T-helper 17 cell (primary cell): ENCODE data around the gene PGF. TPM values are rescaled to one million over a fixed set of nuclear protein-coding genes. Genes with fewer than 3 reads are reported as not detected.
A peak's percentile ranks its signal among the peaks of the same experiment; 100 is the strongest.

Experiments used
- ATAC-seq: fragments of 150-1000 bp; cut with Tn5 transposase; 2 replicates; pipeline ENCODE4 v1.10.0; 2021; ENCODE audit warnings: mild to moderate bottlenecking, moderate library complexity
- DNase-seq, 3 donors: peaks; one replicate each; pipeline versions ENCODE4 v3.0.0 to v3.0.0-alpha.2; 2020 to 2021
- H3K9me3 ChIP-seq: one replicate; pipeline ENCODE4 v1.7.0; 2013; ENCODE audit warnings: low read length, mild to moderate bottlenecking; ENCODE audit not compliant: control insufficient read depth, poor library complexity, severe bottlenecking
- H3K27ac Mint-ChIP-seq: one replicate; pipeline ENCODE4 v1.8.0; 2022; ENCODE audit warnings: mild to moderate bottlenecking, moderate library complexity, mixed read lengths
- H3K27me3 Mint-ChIP-seq: one replicate; pipeline ENCODE4 v1.8.0; 2022; ENCODE audit warnings: mixed read lengths
- H3K36me3 Mint-ChIP-seq: one replicate; pipeline ENCODE4 v1.8.0; 2022; ENCODE audit warnings: low read depth, mixed read lengths
- H3K4me1 Mint-ChIP-seq: one replicate; pipeline ENCODE4 v1.8.0; 2022; ENCODE audit warnings: mild to moderate bottlenecking, mixed read lengths
- H3K4me3 Mint-ChIP-seq: one replicate; pipeline ENCODE4 v1.8.0; 2022; ENCODE audit warnings: mild to moderate bottlenecking, moderate library complexity, mixed read lengths
- total RNA-seq, 4 donors: library from RNA in 2 of 4; stranded (reverse) in 2 of 4; gene quantifications; one replicate each; pipeline ENCODE4 v1.2.3 and lab custom pipeline; 2022 to 2026

Gene PGF
- total RNA-seq, 2 donors from 2014 or later = not detected

DNA sequence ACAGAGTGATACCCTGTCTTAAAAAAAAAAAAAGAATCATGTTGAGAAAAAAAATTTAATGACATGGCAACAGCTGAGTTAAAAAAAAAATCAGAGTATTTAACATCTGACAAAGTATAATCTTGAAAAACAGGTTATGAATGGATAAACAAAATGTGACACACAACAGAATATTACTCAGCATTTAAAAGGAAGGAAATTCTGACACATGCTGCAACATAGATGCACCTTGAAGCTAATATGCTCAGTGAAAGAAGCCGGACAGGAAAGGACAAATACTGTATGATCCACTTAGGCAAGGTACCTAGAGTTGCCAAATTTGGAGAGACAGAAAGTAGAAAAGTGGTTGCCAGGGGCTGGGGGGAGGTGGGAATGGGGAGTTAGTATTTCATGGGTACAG, 27.9 kb upstream of the PGF start:
- peaks cover 2% of the 10 kb centered on the region for H3K4me1 Mint-ChIP-seq
- H3K36me3 Mint-ChIP-seq = no peaks in the 10 kb centered on the region
- H3K4me3 Mint-ChIP-seq = no peak overlapping the region
- ATAC-seq (no peak), DNase-seq (no peak)
- no peaks in the 10 kb centered on the region for H3K9me3 ChIP-seq
- H3K27ac Mint-ChIP-seq = no peak overlapping the region
- peaks cover 11% of the 10 kb centered on the region for H3K27me3 Mint-ChIP-seq

DNA sequence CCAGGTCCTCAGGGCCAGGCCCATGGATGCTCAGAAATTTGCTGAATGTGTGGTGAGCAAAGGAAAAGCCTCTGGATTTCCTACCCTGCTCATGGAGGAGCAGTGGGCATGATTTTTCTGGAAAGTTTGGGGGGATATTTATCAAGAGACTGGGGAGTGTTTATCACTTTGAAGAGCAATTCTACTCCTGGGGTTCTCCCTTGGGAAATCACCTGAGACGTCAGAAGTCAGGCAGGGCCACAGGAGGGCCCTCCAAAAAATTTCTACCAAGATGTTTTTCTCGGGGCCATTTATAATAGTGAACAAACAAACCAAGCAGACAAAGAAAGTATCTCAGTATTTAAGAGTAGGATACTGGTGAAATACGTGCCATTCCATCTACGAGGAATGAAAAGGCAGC, 27.3 kb upstream of the PGF start:
- no peaks in the 10 kb centered on the region for H3K36me3 Mint-ChIP-seq
- ATAC-seq (peak; percentile 49), DNase-seq (no peak)
- peaks cover 11% of the 10 kb centered on the region for H3K27me3 Mint-ChIP-seq
- no peak overlapping the region for H3K4me3 Mint-ChIP-seq
- H3K4me1 Mint-ChIP-seq = peaks cover 2% of the 10 kb centered on the region
- H3K27ac Mint-ChIP-seq = peak overlapping the region; percentile 39
- H3K9me3 ChIP-seq = no peaks in the 10 kb centered on the region

DNA sequence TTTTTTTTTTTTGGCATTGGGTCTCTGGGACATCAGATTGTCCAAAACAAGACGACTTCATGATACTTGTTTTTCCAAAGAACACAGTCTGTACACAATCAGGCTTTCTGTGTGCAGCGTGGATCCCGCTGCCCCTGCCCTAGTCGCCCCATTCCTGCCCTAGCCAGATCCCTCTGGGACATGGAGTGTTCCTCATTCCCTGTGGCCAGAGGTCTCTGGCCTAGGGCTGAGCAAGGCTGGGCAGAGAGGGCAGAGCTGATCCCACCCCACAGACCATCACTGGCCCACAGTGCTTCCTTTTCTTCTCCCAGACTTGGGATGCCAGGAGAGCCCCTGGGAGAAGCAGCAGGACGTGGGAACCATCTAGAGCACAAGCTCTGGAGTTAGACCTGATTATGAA, 26.4 kb upstream of the PGF start:
- H3K4me1 Mint-ChIP-seq = peaks cover 2% of the 10 kb centered on the region
- H3K27ac Mint-ChIP-seq = no peak overlapping the region
- H3K36me3 Mint-ChIP-seq = no peaks in the 10 kb centered on the region

DNA sequence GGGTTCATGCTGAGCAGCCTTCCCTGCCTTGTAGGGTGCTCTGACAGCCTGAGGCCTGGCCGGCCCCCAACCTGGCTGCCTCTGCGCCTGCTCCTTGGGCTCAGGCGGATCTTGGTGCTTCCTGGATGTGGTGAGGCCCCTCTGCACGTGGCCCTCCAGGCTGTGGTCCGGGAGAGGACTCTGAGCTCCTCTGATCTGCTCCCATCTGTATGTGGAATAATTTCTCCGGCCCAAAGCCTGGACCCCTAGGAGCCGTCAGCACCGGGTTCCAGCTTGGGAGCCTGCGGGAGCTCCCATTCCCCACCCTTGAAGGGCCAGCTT, 26.0 kb upstream of the PGF start:
- DNase-seq (no peak), ATAC-seq (no peak)
- no peaks in the 10 kb centered on the region for H3K9me3 ChIP-seq
- Mint-ChIP-seq H3K27ac (no peak overlapping the region), H3K27me3 (peaks cover 11% of the 10 kb centered on the region), H3K36me3 (no peaks in the 10 kb centered on the region), H3K4me3 (no peak overlapping the region), H3K4me1 (peaks cover 2% of the 10 kb centered on the region)

More for the DNA sequence above, 26.4 kb upstream of the PGF start:
- no peaks in the 10 kb centered on the region for H3K9me3 ChIP-seq
- DNase-seq (no peak), ATAC-seq (no peak)
- no peak overlapping the region for H3K4me3 Mint-ChIP-seq
- H3K27me3 Mint-ChIP-seq = peaks cover 11% of the 10 kb centered on the region

DNA sequence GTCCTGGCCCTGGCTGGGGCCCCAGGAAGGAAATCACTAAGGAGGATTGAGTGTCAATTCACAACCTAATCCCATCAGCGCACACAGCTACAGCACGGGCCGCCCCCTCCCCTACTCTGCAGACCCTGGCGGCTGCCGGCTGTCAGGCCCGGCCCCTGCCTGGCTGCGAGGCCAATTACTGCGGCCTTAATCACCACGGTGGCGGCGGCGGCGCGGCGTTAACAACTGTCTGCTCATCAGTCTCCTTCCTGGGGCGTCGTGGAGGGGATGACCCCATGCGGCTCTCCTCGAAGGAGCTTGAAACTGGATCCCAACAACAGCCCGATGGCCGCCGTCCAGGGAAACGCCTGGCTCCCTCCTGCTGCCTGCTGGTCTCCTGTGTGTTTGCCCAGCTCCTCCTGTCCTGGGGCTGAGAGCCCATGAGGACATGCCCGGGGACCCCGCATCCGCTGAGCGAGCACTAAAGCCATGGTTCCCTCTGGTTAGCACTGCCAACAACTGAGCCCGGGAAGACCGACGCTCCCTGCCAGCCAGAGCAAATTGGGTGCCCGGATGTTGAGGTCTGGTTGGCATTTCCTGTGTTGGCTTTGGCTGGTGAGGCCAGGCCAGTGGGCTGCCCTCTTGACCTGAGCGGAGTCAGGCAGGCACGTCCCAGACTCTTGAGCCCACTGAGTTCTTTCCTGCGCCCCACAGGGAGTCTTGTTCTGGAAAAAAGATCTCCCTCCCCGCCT, 25.5 kb upstream of the PGF start:
- H3K4me1 Mint-ChIP-seq = peaks cover 2% of the 10 kb centered on the region
- H3K9me3 ChIP-seq = no peaks in the 10 kb centered on the region
- ATAC-seq (no peak), DNase-seq (no peak)
- peaks cover 11% of the 10 kb centered on the region for H3K27me3 Mint-ChIP-seq
- no peak overlapping the region for H3K4me3 Mint-ChIP-seq
- H3K36me3 Mint-ChIP-seq = no peaks in the 10 kb centered on the region
- no peak overlapping the region for H3K27ac Mint-ChIP-seq

DNA sequence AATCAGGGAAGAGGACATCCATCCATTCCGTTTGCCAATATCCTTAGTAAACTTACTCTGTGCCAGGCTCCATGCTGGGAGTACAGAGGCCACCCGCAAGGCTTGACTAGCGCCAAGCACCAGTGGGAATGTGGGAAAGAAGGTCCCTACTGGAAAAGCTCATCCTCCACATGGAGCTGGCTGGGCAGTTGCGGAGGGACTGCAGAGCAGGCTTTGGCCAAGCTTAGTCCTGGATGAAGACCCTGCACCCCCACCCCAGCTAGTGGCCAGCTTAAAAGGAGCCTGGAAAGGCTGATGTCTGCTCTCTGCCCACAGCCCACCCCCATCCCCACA, 25.0 kb upstream of the PGF start:
- no peaks in the 10 kb centered on the region for H3K36me3 Mint-ChIP-seq
- H3K9me3 ChIP-seq = no peaks in the 10 kb centered on the region
- H3K4me1 Mint-ChIP-seq = peaks cover 2% of the 10 kb centered on the region
- no peak overlapping the region for H3K4me3 Mint-ChIP-seq
- peaks cover 11% of the 10 kb centered on the region for H3K27me3 Mint-ChIP-seq
- DNase-seq (no peak), ATAC-seq (no peak)
- no peak overlapping the region for H3K27ac Mint-ChIP-seq

DNA sequence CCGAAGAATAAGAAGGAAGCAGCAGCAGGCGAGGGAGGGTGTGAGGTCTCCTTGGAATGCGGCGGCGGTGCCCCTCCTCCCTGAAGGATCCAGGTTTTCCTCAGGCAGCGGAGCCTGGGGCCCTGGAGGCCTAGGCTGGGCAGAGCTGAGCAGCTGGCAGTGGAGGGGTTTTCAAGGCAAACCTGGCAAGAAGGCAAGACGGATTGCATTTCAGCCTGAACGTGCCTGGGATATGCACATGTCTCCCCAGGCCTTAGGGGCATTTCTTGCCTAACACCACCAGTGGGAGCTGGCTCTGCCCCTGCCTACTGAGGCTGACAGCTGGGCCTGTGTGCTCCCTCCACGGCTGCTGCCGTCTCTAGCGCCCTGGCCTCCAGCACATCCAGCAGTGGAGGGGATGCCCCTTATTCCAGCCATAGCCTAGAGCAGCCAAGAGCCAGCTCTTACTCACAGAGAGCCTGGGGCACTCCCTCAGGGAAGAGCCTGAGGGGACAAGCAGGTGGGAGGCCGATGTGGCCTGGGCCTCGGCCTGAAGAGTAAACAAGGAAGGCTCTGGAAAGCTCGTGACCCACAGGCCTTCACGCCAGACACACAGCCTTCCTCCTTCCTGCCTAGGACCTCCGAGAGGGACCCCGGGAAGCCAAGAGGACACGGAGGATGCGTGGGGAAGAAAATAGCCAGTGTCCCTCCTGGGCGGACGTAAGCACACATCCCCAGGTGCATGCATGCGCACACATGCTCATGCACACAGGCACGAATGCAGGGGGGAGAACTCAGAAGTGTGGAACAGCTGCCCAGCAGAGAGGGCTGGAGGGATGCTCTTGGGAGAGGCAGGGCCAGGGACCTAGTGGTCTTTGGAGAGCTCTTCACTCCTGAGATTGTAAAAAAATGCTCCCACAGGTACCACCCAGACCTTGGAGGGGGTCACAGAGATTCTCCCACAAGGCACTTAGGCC, 24.3 kb upstream of the PGF start:
- H3K27me3 Mint-ChIP-seq = peaks cover 11% of the 10 kb centered on the region
- H3K27ac Mint-ChIP-seq = no peak overlapping the region
- H3K36me3 Mint-ChIP-seq = no peaks in the 10 kb centered on the region
- H3K9me3 ChIP-seq = no peaks in the 10 kb centered on the region
- peaks cover 2% of the 10 kb centered on the region for H3K4me1 Mint-ChIP-seq
- ATAC-seq = no peak
- H3K4me3 Mint-ChIP-seq = no peak overlapping the region
- DNase-seq = no peak

DNA sequence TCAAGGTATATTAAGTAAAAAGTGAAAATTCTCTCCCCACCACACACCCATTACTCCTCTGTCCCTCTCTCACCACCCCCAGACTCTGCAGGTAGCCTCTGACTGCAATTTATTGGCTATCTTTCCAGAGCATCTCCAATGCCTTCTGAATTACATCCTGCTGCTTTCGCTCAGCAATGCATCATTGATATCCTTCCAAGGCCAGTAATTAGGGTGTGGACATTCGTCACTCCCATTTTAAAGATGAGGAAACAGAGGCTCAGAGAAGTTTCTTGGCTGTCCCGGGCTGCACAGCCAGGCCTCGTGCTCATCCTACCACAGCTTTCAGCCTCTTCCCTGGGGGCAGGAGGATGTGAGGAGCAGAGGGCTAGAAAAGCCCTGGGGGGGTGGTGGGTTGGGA, 23.6 kb upstream of the PGF start:
- H3K27me3 Mint-ChIP-seq = peaks cover 11% of the 10 kb centered on the region
- peaks cover 2% of the 10 kb centered on the region for H3K4me1 Mint-ChIP-seq
- ATAC-seq (no peak), DNase-seq (no peak)
- H3K36me3 Mint-ChIP-seq = no peaks in the 10 kb centered on the region
- no peaks in the 10 kb centered on the region for H3K9me3 ChIP-seq
- H3K27ac Mint-ChIP-seq = no peak overlapping the region
- H3K4me3 Mint-ChIP-seq = no peak overlapping the region

DNA sequence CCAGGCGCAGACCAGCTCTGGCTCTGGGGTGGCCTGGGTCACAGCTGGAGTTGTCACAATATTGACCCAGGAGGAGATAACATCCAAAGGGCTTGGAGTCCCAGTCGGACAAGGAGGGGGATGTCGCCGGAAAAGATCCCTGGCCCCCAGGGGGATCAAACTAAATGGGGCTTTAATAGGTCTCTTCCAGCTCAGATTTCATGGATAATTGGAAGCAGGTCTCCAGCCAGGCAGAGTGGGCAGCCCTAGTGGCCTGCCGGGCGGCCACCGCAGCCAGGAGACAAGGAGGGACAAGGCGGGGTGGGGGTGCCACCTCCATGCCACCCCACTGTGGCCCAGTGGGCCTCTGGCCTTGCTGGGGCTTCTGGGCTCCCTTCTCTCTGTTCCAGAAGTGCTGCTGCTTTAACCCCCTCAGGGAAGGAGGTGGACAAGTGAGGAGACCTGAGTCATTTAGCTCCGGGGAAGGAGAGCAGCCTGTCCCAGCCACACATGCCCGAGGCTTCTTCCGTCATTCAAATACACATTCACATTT, 23.1 kb upstream of the PGF start:
- peaks cover 4% of the 10 kb centered on the region for H3K4me1 Mint-ChIP-seq
- no peaks in the 10 kb centered on the region for H3K36me3 Mint-ChIP-seq
- H3K4me3 Mint-ChIP-seq = no peak overlapping the region
- H3K27me3 Mint-ChIP-seq = peaks cover 11% of the 10 kb centered on the region
- ATAC-seq (no peak), DNase-seq (no peak)
- H3K27ac Mint-ChIP-seq = no peak overlapping the region
- no peaks in the 10 kb centered on the region for H3K9me3 ChIP-seq

DNA sequence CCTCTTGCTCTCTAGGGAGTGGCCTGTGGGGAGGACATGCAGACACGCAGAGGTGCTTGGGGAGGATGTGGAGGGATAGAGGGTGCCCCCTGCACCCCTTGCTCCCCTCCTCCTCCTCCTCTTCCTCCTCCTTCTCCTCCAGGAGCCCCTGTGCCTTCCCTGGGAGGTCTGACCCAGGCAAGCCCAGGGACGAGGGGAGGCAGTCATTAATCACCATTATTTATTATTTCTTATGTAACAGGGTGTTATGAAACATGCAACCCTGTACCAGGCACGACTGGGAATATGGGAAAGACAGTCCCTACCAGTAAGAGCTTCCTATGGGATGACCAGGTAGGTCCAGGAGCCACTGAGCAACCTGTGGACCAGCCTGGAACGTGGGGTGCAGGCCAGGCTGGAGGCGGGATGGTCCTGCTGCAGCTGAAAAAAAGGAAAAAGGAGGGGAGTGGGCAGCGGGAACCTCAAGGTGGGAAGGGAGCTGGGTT, 22.5 kb upstream of the PGF start:
- no peak for DNase-seq
- no peaks in the 10 kb centered on the region for H3K36me3 Mint-ChIP-seq
- H3K27ac Mint-ChIP-seq = no peak overlapping the region
- peaks cover 4% of the 10 kb centered on the region for H3K4me1 Mint-ChIP-seq
- peaks cover 11% of the 10 kb centered on the region for H3K27me3 Mint-ChIP-seq
- no peak overlapping the region for H3K4me3 Mint-ChIP-seq
- H3K9me3 ChIP-seq = no peaks in the 10 kb centered on the region
- no peak for ATAC-seq

DNA sequence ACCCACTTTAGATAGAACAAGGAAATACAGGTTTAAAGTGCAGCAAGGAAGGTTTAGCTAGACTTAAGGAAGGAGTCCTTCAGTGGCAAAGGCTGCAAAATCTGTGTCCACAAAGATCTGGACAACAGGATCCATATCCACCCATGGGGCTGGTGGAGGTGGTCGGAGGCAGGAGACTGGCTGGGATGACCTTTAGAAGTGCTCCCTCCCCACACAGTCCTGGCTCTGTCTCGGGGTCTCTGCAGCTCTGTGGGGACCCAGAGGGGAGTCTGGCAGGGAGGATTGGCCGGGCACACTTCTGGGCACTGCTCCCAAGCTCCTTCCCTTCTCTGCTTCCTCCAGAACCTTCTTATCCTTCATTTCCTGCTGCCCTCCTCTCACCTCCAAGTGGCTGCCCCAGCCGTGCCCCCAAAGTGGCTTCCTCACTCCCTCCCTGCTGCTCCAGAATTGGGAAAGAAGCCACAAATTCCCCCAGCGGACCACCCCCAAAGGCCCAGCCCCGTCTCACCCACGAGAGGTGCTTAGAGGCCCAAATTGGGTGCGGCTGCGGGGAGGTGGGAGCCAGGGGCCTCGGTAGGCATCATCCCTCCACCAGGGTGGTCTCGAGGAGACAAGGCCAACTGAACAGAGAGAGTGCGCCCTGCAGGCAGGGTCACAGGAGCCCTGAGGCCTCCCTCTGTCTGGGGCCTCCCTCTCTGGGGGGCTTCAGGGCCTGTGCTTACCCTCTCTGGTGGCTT, 21.9 kb upstream of the PGF start:
- no peaks in the 10 kb centered on the region for H3K9me3 ChIP-seq
- DNase-seq = no peak
- Mint-ChIP-seq H3K36me3 (no peaks in the 10 kb centered on the region), H3K27ac (peak overlapping the region; percentile 72), H3K4me3 (no peak overlapping the region), H3K27me3 (peaks cover 6% of the 10 kb centered on the region), H3K4me1 (peaks cover 7% of the 10 kb centered on the region)
- no peak for ATAC-seq

DNA sequence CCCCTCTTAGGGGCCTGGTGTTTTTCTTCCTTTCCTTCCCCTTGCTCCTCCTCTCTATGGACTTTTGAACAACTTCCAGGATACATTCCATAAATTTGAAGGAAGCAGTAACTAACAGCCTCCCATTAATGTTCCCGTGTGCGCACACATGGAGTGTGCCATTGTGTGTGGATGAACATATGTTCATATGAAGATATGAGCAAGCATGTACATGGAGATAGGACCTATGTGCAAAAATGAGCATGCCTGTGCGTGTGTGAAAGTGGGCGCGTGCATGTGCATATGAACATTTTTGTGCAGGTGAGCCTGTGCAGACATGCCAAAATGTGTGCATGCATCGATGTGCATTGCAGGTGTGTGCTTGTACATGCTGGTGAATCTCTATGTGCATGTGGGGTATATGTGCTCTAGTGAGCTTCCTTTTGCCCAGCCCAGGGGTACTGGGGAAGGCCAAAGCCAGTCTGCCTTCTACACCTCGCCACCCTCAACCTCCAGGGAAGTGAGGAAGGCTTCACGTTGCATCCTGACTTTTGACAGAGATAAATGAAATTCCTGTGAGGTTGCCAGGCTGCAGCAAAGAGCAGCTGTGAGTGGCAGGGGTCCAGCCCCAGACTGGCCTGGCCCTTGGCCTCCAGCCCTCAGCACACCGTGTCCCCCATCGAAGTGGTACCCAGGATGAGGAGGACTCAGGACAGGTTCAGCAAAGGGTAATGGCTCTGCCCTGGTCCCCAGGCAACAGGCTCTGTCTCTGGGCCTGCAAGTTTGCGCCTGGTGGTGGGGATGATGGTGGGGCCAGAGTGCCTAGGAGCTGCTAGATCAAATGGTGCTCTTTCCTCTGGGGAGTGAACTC, 21.1 kb upstream of the PGF start:
- ATAC-seq = no peak

More for the DNA sequence above, 21.1 kb upstream of the PGF start:
- Mint-ChIP-seq H3K27ac (peak overlapping the region; percentile 72), H3K36me3 (no peaks in the 10 kb centered on the region), H3K27me3 (no peaks in the 10 kb centered on the region), H3K4me1 (peaks cover 10% of the 10 kb centered on the region), H3K4me3 (peak overlapping the region; percentile 31)
- no peaks in the 10 kb centered on the region for H3K9me3 ChIP-seq
- DNase-seq = no peak
